Measurements from ENCODE around the gene DPYSL5.

- TF ChIP-seq SPI1 (IDR thresholded peaks at IDR 0.05; ENCODE audit: low read depth, low read length) (no peak), POLR2A (IDR thresholded peaks at IDR 0.05; ENCODE audit: low read depth, low read length) (no peak)
Observed at GRCh38 chr2:26925100-26925791, 77.3 kb downstream of the DPYSL5 start.
